Trophoblast cell (in vitro differentiated cells and primary cell): ENCODE results near the gene LUZP1.

Experiments
- DNase-seq, 2 donors: peaks; one replicate each; pipeline ENCODE4 v3.0.0-alpha.2; 2016
- H2AFZ ChIP-seq: 2 replicates; pipeline ENCODE4 v1.6.1; 2013; ENCODE audit warnings: low read length, moderate library complexity, mild to moderate bottlenecking; ENCODE audit not compliant: insufficient read depth, poor library complexity
- H2AK5ac ChIP-seq: 2 replicates; pipeline ENCODE4 v1.6.1; 2013; ENCODE audit warnings: mild to moderate bottlenecking, low read length
- H2BK120ac ChIP-seq: 2 replicates; pipeline ENCODE4 v1.6.1; 2013; ENCODE audit warnings: low read length, mild to moderate bottlenecking, moderate library complexity; ENCODE audit not compliant: insufficient read depth, poor library complexity
- H2BK12ac ChIP-seq: 2 replicates; pipeline ENCODE4 v1.6.1; 2013; ENCODE audit warnings: mild to moderate bottlenecking, low read length, moderate library complexity
- H2BK5ac ChIP-seq: 2 replicates; pipeline ENCODE4 v1.6.1; 2013; ENCODE audit warnings: low read length, low read depth, moderate library complexity, mild to moderate bottlenecking; ENCODE audit not compliant: poor library complexity
- H3K14ac ChIP-seq: 2 replicates; pipeline ENCODE4 v1.6.1; 2013; ENCODE audit warnings: mild to moderate bottlenecking, low read length
- H3K18ac ChIP-seq: 2 replicates; pipeline ENCODE4 v1.6.1; 2013; ENCODE audit warnings: mild to moderate bottlenecking, low read length
- H3K23ac ChIP-seq: 2 replicates; pipeline ENCODE4 v1.6.1; 2013; ENCODE audit warnings: low read length
- H3K27ac ChIP-seq: 2 replicates; pipeline ENCODE4 v1.5.1; 2013; ENCODE audit warnings: low read depth, mild to moderate bottlenecking, inconsistent platforms, low read length, moderate library complexity
- H3K27me3 ChIP-seq: 2 replicates; pipeline ENCODE4 v1.6.1; 2013; ENCODE audit warnings: inconsistent platforms, mild to moderate bottlenecking, low read length, moderate library complexity; ENCODE audit not compliant: insufficient read depth
- H3K36me3 ChIP-seq, 2 experiments: 1 replicate in 1 of 2; 2 replicates in 1 of 2; pipeline ENCODE4 v1.6.1; 2013; ENCODE audit warnings: low read length in 2 of 2, mild to moderate bottlenecking in 2 of 2, moderate library complexity in 1 of 2; ENCODE audit not compliant: insufficient read depth in 2 of 2, control insufficient read depth in 1 of 2
- H3K4ac ChIP-seq: 2 replicates; pipeline ENCODE4 v1.6.1; 2013; ENCODE audit warnings: low read depth, mild to moderate bottlenecking, low read length, moderate library complexity
- H3K4me1 ChIP-seq, 2 experiments: 1 replicate in 1 of 2; 2 replicates in 1 of 2; pipeline ENCODE4 v1.6.1; 2013; ENCODE audit warnings: low read length in 2 of 2, mild to moderate bottlenecking in 2 of 2, moderate library complexity in 1 of 2; ENCODE audit not compliant: insufficient read depth in 2 of 2, control insufficient read depth in 1 of 2
- H3K4me2 ChIP-seq: 2 replicates; pipeline ENCODE4 v1.6.1; 2013; ENCODE audit warnings: inconsistent platforms, mild to moderate bottlenecking, low read length, moderate library complexity
- H3K4me3 ChIP-seq: 2 replicates; pipeline ENCODE4 v1.5.1; 2013; ENCODE audit warnings: mild to moderate bottlenecking, low read depth, low read length, inconsistent platforms
- H3K79me1 ChIP-seq: one replicate; pipeline ENCODE4 v1.6.1; 2013; ENCODE audit warnings: low read length
- H3K79me2 ChIP-seq: 2 replicates; pipeline ENCODE4 v1.6.1; 2013; ENCODE audit warnings: low read length, mild to moderate bottlenecking; ENCODE audit not compliant: control insufficient read depth, insufficient read depth, poor library complexity
- H3K9ac ChIP-seq: 2 replicates; pipeline ENCODE4 v1.6.1; 2013; ENCODE audit warnings: mild to moderate bottlenecking, low read length
- H3K9me3 ChIP-seq: 2 replicates; pipeline ENCODE4 v1.6.1; 2013; ENCODE audit warnings: low read depth, mild to moderate bottlenecking, control low read depth, inconsistent platforms, low read length; ENCODE audit not compliant: insufficient read depth
- H4K12ac ChIP-seq: 2 replicates; pipeline ENCODE4 v1.6.1; 2013; ENCODE audit warnings: low read depth, mild to moderate bottlenecking, low read length, moderate library complexity
- H4K8ac ChIP-seq: 2 replicates; pipeline ENCODE4 v1.6.1; 2013; ENCODE audit warnings: low read depth, mild to moderate bottlenecking, low read length, moderate library complexity
- H4K91ac ChIP-seq: one replicate; pipeline ENCODE4 v1.6.1; 2013; ENCODE audit warnings: low read depth, mild to moderate bottlenecking, low read length, moderate library complexity
- WGBS: extraction: QIAGEN DNeasy Blood & Tissue Kit; methylation state at CpG from one replicate; pipeline ENCODE4 v1.1.7; 2013; ENCODE audit warnings: missing lambda C conversion rate; ENCODE audit not compliant: insufficient read length, insufficient coverage; ENCODE audit errors: extremely low coverage; 5-methylcytosine and 5-hydroxymethylcytosine counted together

Gene LUZP1

GRCh38 chr1:23179862-23180261, 11.2 kb upstream of the LUZP1 start:
- H2AFZ ChIP-seq, result no peak overlapping the region
- DNase-seq, result peak in 1 of 2 donors; percentile 34
- no peak overlapping the region for H4K91ac ChIP-seq
- no peak overlapping the region for H2BK5ac ChIP-seq
- no peak overlapping the region for H3K14ac ChIP-seq
- peaks cover 7% of the 10 kb centered on the region for H3K79me1 ChIP-seq
- H3K9ac ChIP-seq, result no peak overlapping the region
- H3K4ac ChIP-seq, result no peak overlapping the region
- H2BK120ac ChIP-seq, result no peak overlapping the region
- no peaks in the 10 kb centered on the region for H3K36me3 ChIP-seq
- H3K4me1 ChIP-seq, result peaks cover 0 to 8% of the 10 kb centered on the region in 2 experiments
- H2BK12ac ChIP-seq, result no peak overlapping the region
- H2AK5ac ChIP-seq, result no peak overlapping the region
- no peaks in the 10 kb centered on the region for H3K27me3 ChIP-seq
- H3K9me3 ChIP-seq, result no peaks in the 10 kb centered on the region
- no peak overlapping the region for H4K8ac ChIP-seq
- no CpG with 5 or more reads among the region's 2 CpGs for WGBS
- H4K12ac ChIP-seq, result no peak overlapping the region
- H3K27ac ChIP-seq, result no peak overlapping the region
- no peak overlapping the region for H3K18ac ChIP-seq
- H3K23ac ChIP-seq, result no peak overlapping the region
- no peak overlapping the region for H3K4me3 ChIP-seq
- H3K79me2 ChIP-seq, result no peaks in the 10 kb centered on the region
- no peak overlapping the region for H3K4me2 ChIP-seq

DNA sequence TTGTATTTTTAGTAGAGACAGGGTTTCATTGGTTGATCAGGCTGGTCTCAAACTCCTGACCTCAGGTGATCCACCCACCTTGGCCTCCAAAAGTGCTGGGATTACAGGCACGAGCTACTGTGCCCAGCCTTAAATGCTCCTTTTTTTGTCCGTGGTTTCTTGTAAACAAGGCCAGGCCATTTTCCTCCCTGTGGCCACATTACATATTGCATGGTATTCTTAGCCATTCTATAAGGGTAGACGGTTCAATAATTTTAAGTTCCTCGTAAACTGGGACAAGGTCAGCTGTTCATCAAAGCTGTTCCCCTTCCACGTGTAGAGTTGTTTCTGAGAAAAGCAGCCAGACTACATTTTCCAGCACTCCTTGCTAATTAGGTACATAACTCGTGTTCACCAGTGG, 10.3 kb upstream of the LUZP1 start:
- no peak overlapping the region for H2BK5ac ChIP-seq
- H3K79me2 ChIP-seq, result no peaks in the 10 kb centered on the region
- H3K4me2 ChIP-seq, result no peak overlapping the region
- H3K27me3 ChIP-seq, result no peaks in the 10 kb centered on the region
- no peak overlapping the region for H2BK12ac ChIP-seq
- H3K9me3 ChIP-seq, result no peaks in the 10 kb centered on the region
- no peak overlapping the region for H3K27ac ChIP-seq
- H3K36me3 ChIP-seq, result no peaks in the 10 kb centered on the region
- no peak overlapping the region for H2AK5ac ChIP-seq
- H4K8ac ChIP-seq, result no peak overlapping the region
- H4K12ac ChIP-seq, result no peak overlapping the region
- H3K18ac ChIP-seq, result no peak overlapping the region
- H3K4ac ChIP-seq, result no peak overlapping the region
- no peak overlapping the region for H3K14ac ChIP-seq
- H4K91ac ChIP-seq, result no peak overlapping the region
- no peak overlapping the region for H3K9ac ChIP-seq
- no peak overlapping the region for H3K4me3 ChIP-seq
- peaks cover 0 to 6% of the 10 kb centered on the region in 2 experiments for H3K4me1 ChIP-seq
- peaks cover 7% of the 10 kb centered on the region for H3K79me1 ChIP-seq
- H2BK120ac ChIP-seq, result no peak overlapping the region
- no peak overlapping the region for H3K23ac ChIP-seq
- DNase-seq, result peak in 1 of 2 donors; percentile 49
- WGBS, result no CpG with 5 or more reads among the region's 6 CpGs
- no peak overlapping the region for H2AFZ ChIP-seq

GRCh38 chr1:23178414-23178813, 9.8 kb upstream of the LUZP1 start:
- Histone ChIP-seq H2AFZ (no peak overlapping the region), H2BK120ac (no peak overlapping the region), H4K12ac (no peak overlapping the region), H4K91ac (no peak overlapping the region), H2BK5ac (no peak overlapping the region), H3K14ac (no peak overlapping the region), H2BK12ac (no peak overlapping the region), H3K27ac (no peak overlapping the region), H3K36me3 (no peaks in the 10 kb centered on the region), H3K79me2 (no peaks in the 10 kb centered on the region), H3K18ac (no peak overlapping the region), H3K4me3 (no peak overlapping the region), H3K4me2 (no peak overlapping the region), H3K4me1 (peaks cover 0 to 6% of the 10 kb centered on the region in 2 experiments), H3K9ac (no peak overlapping the region), H2AK5ac (no peak overlapping the region), H3K9me3 (no peaks in the 10 kb centered on the region), H4K8ac (no peak overlapping the region), H3K27me3 (no peaks in the 10 kb centered on the region), H3K79me1 (peaks cover 7% of the 10 kb centered on the region), H3K4ac (no peak overlapping the region), H3K23ac (no peak overlapping the region)
- no peak for DNase-seq
- no CpG with 5 or more reads among the region's 6 CpGs for WGBS

DNA sequence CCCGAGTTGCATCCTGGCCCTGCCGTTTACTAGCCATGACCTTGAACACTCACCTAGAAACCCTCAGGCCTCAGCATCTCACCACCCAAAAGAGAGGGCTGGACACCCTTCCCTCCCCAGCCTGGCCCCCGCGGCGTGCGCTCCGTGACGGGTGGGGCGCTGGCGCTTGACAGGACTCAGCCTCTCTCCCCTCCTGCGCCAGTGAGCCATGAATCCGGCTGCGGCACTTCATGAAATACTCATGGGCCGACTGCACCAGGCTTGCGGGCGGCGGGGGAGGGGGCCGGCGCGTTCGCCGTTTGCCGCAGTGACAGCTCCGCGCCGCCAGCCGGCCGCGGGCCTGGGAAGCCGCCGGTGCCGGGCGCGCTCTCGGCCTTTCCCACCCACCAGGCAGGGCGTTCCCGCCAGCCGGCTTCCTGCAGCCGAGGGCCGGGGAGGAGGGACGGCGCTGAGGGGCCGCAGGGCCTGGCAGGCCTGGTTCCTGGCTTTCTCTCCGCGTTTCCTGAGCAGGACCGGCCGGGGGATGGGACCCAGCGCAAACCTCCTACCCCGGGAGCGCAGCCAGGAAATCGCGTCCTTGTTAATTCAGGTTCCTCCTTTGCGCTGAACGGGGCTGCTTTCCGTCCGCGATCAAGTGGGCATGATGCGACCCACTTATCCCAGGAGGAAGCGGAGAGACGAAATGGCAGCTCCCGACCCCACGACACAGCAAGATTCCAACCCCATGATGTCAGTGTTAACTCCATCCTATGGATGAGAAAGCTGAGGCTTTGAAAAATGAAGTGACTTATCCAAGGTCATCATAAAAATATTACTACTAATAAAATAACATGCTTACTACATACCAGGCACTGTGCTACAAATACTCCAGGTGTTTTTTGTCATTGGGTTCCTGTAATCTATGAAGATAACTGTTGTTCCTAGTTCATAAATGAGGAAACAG, 9.1 kb upstream of the LUZP1 start:
- Histone ChIP-seq H2BK5ac (peak overlapping the region; percentile 24), H2BK120ac (peak overlapping the region; percentile 21), H2BK12ac (peak overlapping the region; percentile 21), H3K79me2 (no peaks in the 10 kb centered on the region), H3K4me1 (peaks cover 0 to 6% of the 10 kb centered on the region in 2 experiments), H3K79me1 (peaks cover 7% of the 10 kb centered on the region), H2AFZ (peak overlapping the region; percentile 75), H3K18ac (peak overlapping the region; percentile 71), H4K8ac (peak overlapping the region; percentile 40), H4K12ac (peak overlapping the region; percentile 3), H2AK5ac (no peak overlapping the region), H3K4me3 (peak overlapping the region; percentile 61), H3K27ac (peak overlapping the region; percentile 51), H3K14ac (peak overlapping the region; percentile 24), H3K9me3 (no peaks in the 10 kb centered on the region), H3K36me3 (no peaks in the 10 kb centered on the region), H3K27me3 (no peaks in the 10 kb centered on the region), H4K91ac (peak overlapping the region; percentile 51), H3K4ac (peak overlapping the region; percentile 10), H3K23ac (no peak overlapping the region), H3K9ac (peak overlapping the region; percentile 66), H3K4me2 (peak overlapping the region; percentile 77)
- WGBS, result no CpG with 5 or more reads among the region's 62 CpGs
- peak; percentile 52 to 72 for DNase-seq
